Adrenal gland (tissue), 5 donors: ENCODE results near the gene PXMP2.

Experiments used
- CTCF ChIP-seq, 6 experiments: fragments of 450-650 bp in 4 of 6; fragments of 200-600 bp in 2 of 6; sonication (generic) in 1 of 6; IDR thresholded peaks; 1 replicate in 5 of 6; 2 replicates in 1 of 6; pipeline versions ENCODE4 v1.5.1 to v1.8.0; 2016 to 2021; ENCODE audit warnings: antibody characterized with exemption in 6 of 6, mild to moderate bottlenecking in 2 of 6, moderate library complexity in 1 of 6
- POLR2A ChIP-seq, 2 donors: fragments of 450-650 bp; IDR thresholded peaks; one replicate each; pipeline ENCODE4 v1.6.1; 2017; ENCODE audit warnings: antibody characterized with exemption in 2 of 2, mild to moderate bottlenecking in 2 of 2, moderate library complexity in 1 of 2
- donor health status: DM: no; HTN: no; CAD: no.

GRCh38 chr12:132672116-132672515, 15.3 kb upstream of the PXMP2 start:
- TF ChIP-seq CTCF (IDR thresholded peaks at IDR 0.05) (no peak), POLR2A (IDR thresholded peaks at IDR 0.05) (no peak)
